Measurements from ENCODE around the gene LHFPL3. TPM values are rescaled to one million over a fixed set of nuclear protein-coding genes. Genes with fewer than 3 reads are reported as not detected.

LHFPL3 gene
- total RNA-seq, 1 donor from 2014 or later = not detected

GRCh38 chr7:104371216-104371979 lies 43.0 kb downstream of the LHFPL3 start:
- ATAC-seq = no peak

GRCh38 chr7:104371980-104372357 lies 43.6 kb downstream of the LHFPL3 start:
- no peak for ATAC-seq

GRCh38 chr7:104382616-104383015 lies 54.2 kb downstream of the LHFPL3 start:
- ATAC-seq = no peak

- ATAC-seq = no peak
Observed at GRCh38 chr7:104386943-104387342, 58.5 kb downstream of the LHFPL3 start.

- ATAC-seq = no peak
Observed at GRCh38 chr7:104388222-104388621, 59.8 kb downstream of the LHFPL3 start.

GRCh38 chr7:104395162-104395561 lies 66.8 kb downstream of the LHFPL3 start:
- no peak for ATAC-seq

GRCh38 chr7:104397442-104397841 lies 69.0 kb downstream of the LHFPL3 start:
- no peak for ATAC-seq

GRCh38 chr7:104408371-104408770 lies 80.0 kb downstream of the LHFPL3 start:
- ATAC-seq = no peak

GRCh38 chr7:104410742-104411141 lies 82.3 kb downstream of the LHFPL3 start:
- ATAC-seq = no peak

GRCh38 chr7:104412911-104413310 lies 84.5 kb downstream of the LHFPL3 start:
- no peak for ATAC-seq

- no peak for ATAC-seq
Observed at GRCh38 chr7:104414216-104414615, 85.8 kb downstream of the LHFPL3 start.

- ATAC-seq = no peak
Observed at GRCh38 chr7:104415700-104416099, 87.3 kb downstream of the LHFPL3 start.

GRCh38 chr7:104416866-104417393 lies 88.5 kb downstream of the LHFPL3 start:
- no peak for ATAC-seq

GRCh38 chr7:104431930-104432329 lies 103.5 kb downstream of the LHFPL3 start:
- ATAC-seq = no peak

- ATAC-seq = no peak
Observed at GRCh38 chr7:104434129-104434528, 105.7 kb downstream of the LHFPL3 start.

- no peak for ATAC-seq
Observed at GRCh38 chr7:104442481-104442880, 114.1 kb downstream of the LHFPL3 start.

- no peak for ATAC-seq
Observed at GRCh38 chr7:104444017-104444416, 115.6 kb downstream of the LHFPL3 start.

- no peak for ATAC-seq
Observed at GRCh38 chr7:104445393-104445792, 117.0 kb downstream of the LHFPL3 start.

- ATAC-seq = no peak
Observed at GRCh38 chr7:104450861-104451260, 122.5 kb downstream of the LHFPL3 start.

GRCh38 chr7:104453190-104453589 lies 124.8 kb downstream of the LHFPL3 start:
- no peak for ATAC-seq

- ATAC-seq = no peak
Observed at GRCh38 chr7:104458875-104459274, 130.5 kb downstream of the LHFPL3 start.

GRCh38 chr7:104469166-104469820 lies 140.9 kb downstream of the LHFPL3 start:
- ATAC-seq = no peak

- ATAC-seq = no peak
Observed at GRCh38 chr7:104480529-104480928, 152.1 kb downstream of the LHFPL3 start.
